ENCODE data around the gene AACS. TPM values are rescaled to one million over a fixed set of nuclear protein-coding genes. Genes with fewer than 3 reads are reported as not detected.

AACS gene
- total RNA-seq, 2 experiments from 2014 or later = 10.2 to 24.6 TPM

DNA sequence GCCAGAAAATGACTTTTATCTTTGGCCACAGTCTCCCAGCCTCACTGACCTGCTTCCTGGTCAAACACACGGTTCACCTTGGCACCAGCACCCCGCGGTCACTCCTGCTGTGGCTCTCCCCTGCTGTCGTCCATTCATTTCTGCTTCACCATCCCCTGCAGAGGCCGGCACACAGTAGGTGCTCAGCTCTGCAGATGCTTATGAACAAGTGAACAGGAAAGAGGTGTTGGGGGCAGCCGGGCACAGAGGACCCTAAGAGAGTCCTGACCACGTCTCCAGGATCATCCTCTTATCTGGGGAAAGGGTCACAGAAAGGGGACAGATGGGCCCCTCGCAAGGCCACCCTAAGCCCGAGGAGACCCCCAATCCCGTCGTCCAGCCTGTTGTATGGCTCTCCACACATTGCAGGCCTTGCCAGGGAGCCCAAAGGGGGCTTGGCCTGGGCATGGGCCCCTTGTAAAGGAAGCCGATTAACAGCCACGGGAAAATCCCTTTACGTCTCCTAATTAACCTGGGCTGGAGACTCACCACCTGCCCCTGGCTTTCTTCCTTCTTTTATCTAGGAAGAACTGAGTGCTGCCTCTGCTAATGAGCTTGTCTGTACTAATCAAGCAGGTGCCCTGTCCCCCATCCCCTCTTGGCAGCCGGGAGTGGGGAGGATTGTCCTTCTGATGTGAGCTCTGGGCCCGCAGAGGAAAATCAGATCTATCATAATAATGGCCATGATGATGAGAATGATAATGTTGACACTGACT, 119.2 kb downstream of the AACS start:
- Histone ChIP-seq H3K36me3 (ENCODE audit: insufficient read depth, low read length) (no peaks in the 10 kb centered on the region), H3K4me2 (ENCODE audit: low read length) (no peak overlapping the region), H3K4me3 (ENCODE audit: low read depth, low read length, poor library complexity, severe bottlenecking) (no peak overlapping the region), H4K20me1 (ENCODE audit: insufficient read depth, low read length) (no peaks in the 10 kb centered on the region), H3K9me3 (ENCODE audit: low read length) (no peaks in the 10 kb centered on the region), H3K27ac (ENCODE audit: low read depth, low read length, poor library complexity, severe bottlenecking) (no peak overlapping the region), H3K9me2 (ENCODE audit: insufficient read depth, low read length) (no peaks in the 10 kb centered on the region), H3K79me2 (ENCODE audit: insufficient read depth, low read depth, low read length) (no peaks in the 10 kb centered on the region), H2AFZ (ENCODE audit: low read length) (no peak overlapping the region), H3K4me1 (ENCODE audit: insufficient read depth, low read length, poor library complexity, severe bottlenecking) (peaks cover 56% of the 10 kb centered on the region)
- CTCF ChIA-PET (ENCODE audit: unreplicated experiment) = interaction anchor here (0.8 to 1.5 kb wide), 3 partner anchors 19 to 1563 kb away, joined by 3 to 4 read pairs (median 4); no protein-coding TSS in a partner anchor
- intact Hi-C loops (cut with micrococcal nuclease; ENCODE audit: unreplicated experiment) = loop anchor here (5.0 kb wide), 1 partner anchor 148 kb away; no protein-coding TSS in a partner anchor
- TF ChIP-seq, protein P1, sequence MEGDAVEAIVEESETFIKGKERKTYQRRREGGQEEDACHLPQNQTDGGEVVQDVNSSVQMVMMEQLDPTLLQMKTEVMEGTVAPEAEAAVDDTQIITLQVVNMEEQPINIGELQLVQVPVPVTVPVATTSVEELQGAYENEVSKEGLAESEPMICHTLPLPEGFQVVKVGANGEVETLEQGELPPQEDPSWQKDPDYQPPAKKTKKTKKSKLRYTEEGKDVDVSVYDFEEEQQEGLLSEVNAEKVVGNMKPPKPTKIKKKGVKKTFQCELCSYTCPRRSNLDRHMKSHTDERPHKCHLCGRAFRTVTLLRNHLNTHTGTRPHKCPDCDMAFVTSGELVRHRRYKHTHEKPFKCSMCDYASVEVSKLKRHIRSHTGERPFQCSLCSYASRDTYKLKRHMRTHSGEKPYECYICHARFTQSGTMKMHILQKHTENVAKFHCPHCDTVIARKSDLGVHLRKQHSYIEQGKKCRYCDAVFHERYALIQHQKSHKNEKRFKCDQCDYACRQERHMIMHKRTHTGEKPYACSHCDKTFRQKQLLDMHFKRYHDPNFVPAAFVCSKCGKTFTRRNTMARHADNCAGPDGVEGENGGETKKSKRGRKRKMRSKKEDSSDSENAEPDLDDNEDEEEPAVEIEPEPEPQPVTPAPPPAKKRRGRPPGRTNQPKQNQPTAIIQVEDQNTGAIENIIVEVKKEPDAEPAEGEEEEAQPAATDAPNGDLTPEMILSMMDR (conservative IDR thresholded peaks at IDR 0.05; ENCODE audit: low read length) = no peak
- no peak for TF ChIP-seq EZH2phosphoT487 (IDR thresholded peaks at IDR 0.05; ENCODE audit: borderline replicate concordance, low read depth, low read length)
- BruUV-seq (replicated peaks) = no TSS peak
- POLR2A ChIA-PET = interaction anchor here (1.0 kb wide), 1 partner anchor 220 kb away, joined by 3 read pairs; no protein-coding TSS in a partner anchor
- no peak for DNase-seq (ENCODE audit: low spot score)

DNA sequence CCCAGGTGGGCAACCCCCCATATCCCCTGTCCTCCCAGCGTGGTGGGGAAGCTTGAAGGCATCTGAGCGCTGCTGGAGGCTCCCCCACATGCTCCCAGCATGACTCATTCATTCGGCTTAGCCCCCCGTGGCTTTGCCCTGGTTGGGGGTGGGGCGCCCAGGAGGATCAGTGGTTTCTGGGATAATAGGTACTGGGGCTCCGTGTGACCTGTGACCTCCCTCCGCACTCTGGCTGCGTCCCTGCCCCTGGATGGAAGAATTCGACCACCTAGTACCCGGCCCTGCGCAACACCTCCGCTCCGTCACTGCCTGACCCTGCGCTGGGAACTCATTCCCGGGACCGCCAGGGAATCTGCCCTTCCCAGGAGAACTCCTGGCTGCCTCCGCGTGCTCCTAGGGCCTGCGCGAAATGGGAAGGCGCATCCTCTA, 120.1 kb downstream of the AACS start:
- CTCF ChIA-PET (ENCODE audit: unreplicated experiment) = interaction anchor here (0.8 kb wide), 1 partner anchor 218 kb away, joined by 4 read pairs; no protein-coding TSS in a partner anchor
- H4K20me1 ChIP-seq (ENCODE audit: insufficient read depth, low read length) = no peaks in the 10 kb centered on the region
- intact Hi-C loops (cut with micrococcal nuclease; ENCODE audit: unreplicated experiment) = loop anchor here (5.0 kb wide), 1 partner anchor 258 kb away; no protein-coding TSS in a partner anchor
- peak overlapping the region; percentile 67 for H3K4me2 ChIP-seq (ENCODE audit: low read length)
- H2AFZ ChIP-seq (ENCODE audit: low read length) = no peak overlapping the region
- H3K4me1 ChIP-seq (ENCODE audit: insufficient read depth, low read length, poor library complexity, severe bottlenecking) = peaks cover 65% of the 10 kb centered on the region
- no TSS peak for BruUV-seq (replicated peaks)
- no peaks in the 10 kb centered on the region for H3K9me2 ChIP-seq (ENCODE audit: insufficient read depth, low read length)
- no peaks in the 10 kb centered on the region for H3K9me3 ChIP-seq (ENCODE audit: low read length)
- H3K27ac ChIP-seq (ENCODE audit: low read depth, low read length, poor library complexity, severe bottlenecking) = no peak overlapping the region
- TF ChIP-seq EZH2phosphoT487 (IDR thresholded peaks at IDR 0.05; ENCODE audit: borderline replicate concordance, low read depth, low read length) = no peak
- TF ChIP-seq, protein P1 (conservative IDR thresholded peaks at IDR 0.05; ENCODE audit: low read length) = no peak
- H3K4me3 ChIP-seq (ENCODE audit: low read depth, low read length, poor library complexity, severe bottlenecking) = no peak overlapping the region
- H3K79me2 ChIP-seq (ENCODE audit: insufficient read depth, low read depth, low read length) = no peaks in the 10 kb centered on the region
- no peaks in the 10 kb centered on the region for H3K36me3 ChIP-seq (ENCODE audit: insufficient read depth, low read length)
- DNase-seq (ENCODE audit: low spot score) = no peak
- POLR2A ChIA-PET = no interaction called here
